GM18505 (cell line): ENCODE measurements around the gene MSI2.

Source experiments
- ATAC-seq: cut with Tn5 transposase; IDR thresholded peaks from one replicate; pipeline ENCODE4 v1.9.1; 2021; ENCODE audit not compliant: unreplicated experiment
- POLR2A ChIP-seq: IDR thresholded peaks from 4 replicates; pipeline ENCODE4 v1.6.1; 2011; ENCODE audit warnings: borderline replicate concordance; ENCODE audit not compliant: insufficient read depth, insufficient read length; ENCODE audit errors: extremely low read depth

The MSI2 gene

DNA sequence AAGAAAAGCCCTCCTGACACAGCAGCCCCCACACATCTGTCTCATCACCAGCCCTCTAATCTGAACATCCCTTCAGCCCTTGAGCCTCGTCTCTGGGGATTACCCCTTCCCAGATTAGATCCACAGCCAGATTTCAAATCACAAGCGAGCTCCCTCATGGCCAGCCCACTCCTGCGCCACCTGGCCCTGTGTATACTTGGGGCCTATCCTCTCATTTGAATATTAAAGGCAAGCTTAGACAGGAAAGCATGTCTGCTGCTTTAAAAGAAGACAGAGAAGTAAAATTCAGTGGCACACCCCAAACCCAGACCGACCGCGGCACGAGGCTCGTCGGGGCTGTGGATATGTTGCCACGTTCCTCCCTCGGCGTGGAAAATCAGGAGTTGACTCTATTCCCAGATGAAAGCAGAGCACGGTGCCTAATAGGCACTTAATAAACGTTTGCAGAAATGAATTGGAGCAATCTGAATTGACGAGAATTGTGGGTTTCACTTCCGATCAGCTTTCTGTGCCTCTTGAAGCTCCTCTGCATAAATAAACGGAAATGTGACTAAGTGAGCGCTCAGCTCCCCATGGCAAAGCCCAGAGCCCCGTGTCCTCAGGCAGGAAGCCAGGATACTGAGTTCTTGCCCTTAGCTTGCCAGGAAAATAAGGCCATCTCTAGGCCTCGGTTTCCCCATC, 380.8 kb downstream of the MSI2 start:
- TF ChIP-seq POLR2A = no peak
- ATAC-seq = no peak

DNA sequence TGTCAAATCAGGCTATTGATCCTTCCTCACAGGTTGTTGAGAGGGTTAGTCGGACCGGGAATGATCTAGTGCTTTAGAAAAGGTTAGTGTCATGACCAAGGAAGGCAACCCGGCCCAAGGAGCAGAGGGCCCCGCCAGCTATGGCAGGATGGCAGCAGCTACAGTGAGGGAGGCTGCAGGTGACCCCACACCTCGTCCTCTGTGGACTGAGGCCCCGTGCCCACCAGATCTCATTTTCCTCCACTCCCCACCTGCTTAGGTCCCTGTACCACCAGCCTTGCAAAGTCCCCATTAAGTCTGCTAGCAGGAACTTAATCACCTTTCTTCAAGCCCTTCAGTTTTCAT, 381.3 kb downstream of the MSI2 start:
- no peak for ATAC-seq
- no peak for TF ChIP-seq POLR2A

DNA sequence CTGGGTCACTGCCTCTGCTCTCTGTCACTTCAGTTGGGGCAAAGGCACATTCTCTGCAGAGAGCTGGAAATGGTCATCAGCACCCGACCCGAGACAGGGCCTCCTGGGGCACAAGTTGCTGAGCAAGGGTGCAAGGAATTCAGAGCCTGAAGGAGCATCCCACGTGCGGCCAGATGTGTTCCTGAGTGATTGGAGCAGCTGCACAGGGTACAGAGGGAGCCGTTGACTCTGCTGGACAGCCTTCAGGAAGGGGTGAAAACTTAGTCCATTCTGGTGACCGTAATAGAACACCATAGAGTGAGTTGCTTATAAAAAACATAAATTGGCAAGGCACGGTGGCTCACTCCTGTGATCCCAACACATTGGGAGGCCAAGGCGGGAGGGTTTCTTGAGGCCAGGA, 382.0 kb downstream of the MSI2 start:
- ATAC-seq = no peak
- no peak for TF ChIP-seq POLR2A

DNA sequence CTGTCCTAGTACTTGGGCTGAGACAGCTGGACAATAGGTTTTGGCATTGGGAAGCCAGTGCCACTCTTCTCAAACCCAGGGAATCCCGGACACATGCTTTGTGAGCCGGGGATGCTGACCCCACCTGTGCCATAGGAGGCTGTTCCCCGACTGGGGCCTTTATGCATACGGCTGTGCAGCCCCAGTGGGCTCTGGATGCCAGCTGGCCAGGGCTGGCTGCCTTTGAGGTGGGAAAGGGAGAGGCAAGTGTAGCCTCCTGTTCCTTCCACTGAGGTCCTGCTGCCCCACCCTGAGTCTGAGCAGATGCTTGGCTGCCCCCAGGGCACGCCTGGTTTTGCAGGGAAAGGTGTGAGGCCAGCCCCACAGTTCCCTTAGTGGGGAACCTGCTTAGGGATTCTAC, 383.1 kb downstream of the MSI2 start:
- no peak for TF ChIP-seq POLR2A
- no peak for ATAC-seq

DNA sequence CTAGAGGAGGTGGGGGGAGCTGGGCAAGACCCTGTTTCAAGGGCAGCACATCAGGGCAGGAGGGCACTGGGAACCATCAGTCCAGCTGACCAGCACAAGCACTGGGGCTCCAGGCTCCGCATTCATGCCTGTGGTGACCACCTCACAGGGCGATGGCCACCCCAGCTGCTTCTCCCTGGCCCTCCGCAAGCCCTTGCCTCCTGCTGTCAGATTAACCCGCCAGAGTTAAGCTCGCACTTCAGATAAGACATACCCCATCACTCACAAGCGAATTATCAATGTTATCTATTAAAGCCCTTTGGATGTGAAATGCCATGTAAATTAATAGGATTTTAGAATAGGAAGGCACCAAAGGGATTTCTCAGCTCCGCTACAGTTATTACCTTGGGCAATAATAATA, 383.8 kb downstream of the MSI2 start:
- TF ChIP-seq POLR2A = no peak
- no peak for ATAC-seq

DNA sequence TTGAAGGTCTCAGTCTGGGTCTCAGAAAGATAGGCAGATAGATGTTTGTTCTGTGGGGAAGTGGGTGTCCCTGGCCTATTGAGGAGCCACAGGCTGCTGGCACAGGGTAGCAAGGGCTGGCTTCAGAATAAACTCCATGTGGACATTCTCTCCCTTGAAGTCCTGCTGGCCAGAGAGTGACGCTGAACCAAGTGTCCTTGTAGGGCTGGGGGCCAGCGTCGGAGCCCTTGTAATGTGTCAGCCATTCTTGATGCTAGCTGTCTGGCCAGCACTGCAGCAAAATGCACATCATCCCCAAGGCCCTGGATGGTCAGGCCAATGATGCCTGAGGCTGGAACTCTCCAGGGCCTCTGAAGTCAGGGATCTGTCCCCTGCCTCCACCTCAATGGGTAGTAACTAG, 385.4 kb downstream of the MSI2 start:
- TF ChIP-seq POLR2A = no peak
- no peak for ATAC-seq

DNA sequence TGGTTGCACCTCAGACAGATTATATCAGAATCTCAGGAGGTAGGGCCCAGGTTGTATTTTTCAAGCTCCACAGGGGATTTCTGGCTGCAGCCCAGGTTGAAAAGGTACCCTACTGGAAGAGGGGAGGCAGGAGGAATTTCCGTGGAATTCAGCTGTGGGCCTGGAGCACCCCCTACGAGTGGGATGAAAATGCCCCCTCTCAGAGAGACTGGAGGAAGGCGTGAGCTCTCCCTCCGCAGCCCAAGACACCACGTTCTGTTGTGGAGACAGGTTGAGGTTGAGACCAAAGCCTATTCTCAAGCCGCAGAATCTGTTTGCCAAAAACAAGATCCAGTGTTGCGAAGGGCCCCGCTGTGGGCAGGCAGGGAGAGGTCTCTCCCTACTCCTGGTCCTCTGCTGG, 386.7 kb downstream of the MSI2 start:
- no peak for TF ChIP-seq POLR2A
- ATAC-seq = no peak

DNA sequence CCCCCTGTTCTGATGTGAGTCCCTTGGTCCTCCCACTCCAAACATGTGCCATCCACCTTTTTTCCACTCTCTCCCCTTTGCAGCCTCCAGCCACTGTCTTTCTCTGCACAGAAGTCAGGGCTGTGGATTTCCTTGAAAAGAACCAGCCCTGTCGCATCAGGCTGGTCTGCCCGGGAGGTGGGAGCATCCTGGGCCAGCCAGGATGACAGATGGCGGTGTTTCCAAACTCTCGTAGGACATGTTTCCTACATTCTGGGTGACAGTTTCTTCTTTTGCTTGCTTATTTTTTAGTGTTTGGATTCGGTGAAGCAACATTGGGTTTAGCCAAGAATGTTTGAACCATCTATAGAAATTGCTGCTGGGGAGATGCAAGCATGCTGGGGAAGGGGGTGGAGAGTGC, 388.0 kb downstream of the MSI2 start:
- no peak for ATAC-seq
- no peak for TF ChIP-seq POLR2A

DNA sequence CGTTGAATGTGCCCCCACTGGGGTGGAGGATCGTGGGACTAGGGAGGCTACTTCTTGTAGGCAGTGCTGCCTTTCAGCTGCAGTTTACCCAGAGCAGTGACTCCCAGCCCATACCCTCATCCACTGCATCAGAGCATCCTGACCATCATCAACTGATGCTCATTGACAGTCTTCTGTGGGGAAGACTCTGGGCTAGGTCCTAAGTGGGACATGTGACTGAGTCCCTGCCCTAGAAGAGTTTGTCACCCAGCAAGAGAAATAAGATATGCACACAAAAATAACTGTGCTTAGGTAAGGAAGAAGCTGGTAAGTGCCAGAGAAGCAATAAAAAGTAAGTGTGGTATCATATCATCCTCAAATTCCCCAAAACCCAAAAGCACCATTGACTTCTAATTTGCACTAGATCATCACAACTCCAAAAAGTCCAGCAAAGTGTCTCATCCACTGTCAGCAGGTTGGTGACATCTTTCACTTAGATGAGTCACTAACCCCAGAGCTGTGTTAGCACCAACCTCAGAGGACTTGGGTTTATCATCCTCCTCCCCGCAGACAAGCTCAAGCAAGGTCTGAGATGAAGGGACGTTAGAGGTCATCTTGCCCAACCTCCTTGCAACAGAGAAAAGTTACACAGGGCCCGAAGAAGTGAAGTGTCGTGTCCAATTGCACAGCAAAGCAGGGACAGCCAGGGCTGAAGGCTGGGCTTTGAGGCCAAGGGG, 389.8 kb downstream of the MSI2 start:
- ATAC-seq = no peak
- no peak for TF ChIP-seq POLR2A

DNA sequence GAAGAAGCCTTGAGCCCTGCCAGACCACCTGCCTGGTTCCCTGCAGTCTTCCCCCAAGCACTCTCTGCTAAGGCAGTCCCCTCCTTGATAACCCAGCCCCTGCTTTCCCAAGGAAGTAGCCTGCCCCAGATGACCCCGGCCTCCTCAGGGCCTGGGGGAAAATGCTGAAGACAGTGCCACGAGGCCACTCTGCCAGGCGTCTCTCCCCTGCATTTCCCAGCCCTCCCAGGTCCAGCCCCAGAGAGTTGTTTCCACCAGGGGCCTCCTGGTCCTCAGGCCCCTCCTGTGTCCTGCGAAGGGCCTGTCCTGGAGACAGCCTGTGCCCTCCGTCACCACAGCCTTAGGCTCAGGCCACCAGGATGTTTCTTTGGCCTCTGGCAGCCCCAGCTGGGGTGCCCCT, 392.4 kb downstream of the MSI2 start:
- ATAC-seq = no peak
- TF ChIP-seq POLR2A = no peak

DNA sequence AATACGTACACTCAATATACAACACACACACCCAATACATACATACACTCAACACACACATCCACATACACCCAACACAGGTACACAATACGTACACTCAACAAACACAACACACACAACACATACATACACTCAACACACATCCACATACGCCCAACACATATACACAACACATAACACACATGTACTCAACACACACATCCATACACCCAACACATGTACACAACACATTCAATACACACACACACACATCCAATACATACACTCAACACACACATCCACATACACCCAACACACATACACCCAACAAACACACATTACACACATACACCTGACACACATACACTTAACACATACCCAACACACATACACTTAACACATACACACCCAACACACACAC, 392.9 kb downstream of the MSI2 start:
- no peak for TF ChIP-seq POLR2A
- ATAC-seq = no peak

DNA sequence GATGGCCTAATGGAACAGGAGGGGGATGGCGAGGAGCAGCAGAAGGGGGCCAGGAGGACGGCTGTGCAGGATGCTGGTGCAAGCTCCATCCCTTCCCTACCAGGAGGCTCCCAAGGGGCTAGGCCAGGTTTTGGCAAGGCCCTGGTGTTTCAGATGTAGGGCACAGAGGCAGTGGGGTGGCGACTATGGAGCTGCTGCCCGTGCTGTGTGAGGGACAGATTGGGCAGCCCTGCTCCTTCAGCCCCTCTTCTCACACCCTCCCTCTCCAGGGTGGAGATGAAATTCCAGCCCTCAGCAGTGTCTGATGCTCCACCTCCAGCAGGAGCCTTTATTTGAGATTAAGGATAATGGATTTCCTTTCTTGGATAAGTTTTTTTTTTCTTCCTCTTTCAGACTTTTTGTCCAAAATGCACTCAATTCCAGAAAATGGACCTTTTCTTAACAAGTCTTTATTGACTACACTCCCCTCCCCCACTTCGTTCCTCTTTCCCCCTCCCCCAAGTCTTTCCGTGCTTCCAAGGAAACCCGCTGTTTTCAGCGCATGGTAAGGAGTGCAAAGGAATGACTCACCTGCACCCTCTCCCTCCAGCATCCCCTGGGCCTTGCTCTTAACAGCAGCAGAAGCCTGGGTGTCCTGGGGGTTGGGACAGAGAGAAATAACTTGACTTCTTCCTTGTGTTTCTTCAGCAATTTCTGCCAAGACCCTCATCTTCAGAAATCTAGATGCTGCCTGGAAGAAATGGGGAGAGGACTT, 393.6 kb downstream of the MSI2 start:
- TF ChIP-seq POLR2A = no peak
- no peak for ATAC-seq

DNA sequence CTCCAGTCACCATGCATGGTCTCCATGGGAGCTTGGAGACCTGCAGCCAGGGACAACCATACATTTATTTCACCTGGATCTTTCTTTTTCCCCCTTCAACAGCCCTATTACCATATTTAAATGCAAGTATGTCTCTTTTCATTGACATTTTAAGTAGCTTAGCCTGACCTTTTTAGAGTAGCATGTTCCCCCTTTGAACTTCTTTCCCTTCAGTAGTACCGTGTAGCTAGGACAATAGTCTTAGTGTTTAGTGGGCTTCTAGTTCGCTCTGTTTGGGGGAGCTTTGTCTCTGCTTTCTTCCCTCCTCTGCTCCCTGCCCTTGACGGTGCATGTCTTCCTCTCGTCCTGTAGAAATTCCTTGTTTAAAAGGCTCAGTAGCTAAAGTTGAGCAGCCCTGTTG, 394.2 kb downstream of the MSI2 start:
- ATAC-seq = no peak
- no peak for TF ChIP-seq POLR2A

DNA sequence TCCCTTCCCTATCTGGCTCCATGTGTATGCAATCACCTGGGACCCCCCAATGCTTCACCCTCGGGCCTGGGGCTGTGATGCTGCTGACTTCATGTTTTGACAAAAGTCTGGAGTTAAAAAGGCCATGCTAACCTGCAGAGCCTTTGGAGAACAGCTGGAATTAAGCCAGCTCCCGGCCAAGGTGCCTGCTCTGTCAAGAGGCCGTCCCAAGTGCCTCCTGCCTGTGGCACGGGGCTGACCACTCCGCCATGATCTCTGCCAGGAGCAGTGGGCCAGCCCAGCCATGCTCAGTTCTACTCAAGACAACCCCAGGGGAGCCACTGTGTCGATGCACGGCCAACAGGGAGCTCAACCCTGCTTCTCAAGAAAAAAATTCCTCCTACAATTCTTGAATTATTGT, 395.1 kb downstream of the MSI2 start:
- ATAC-seq = no peak
- TF ChIP-seq POLR2A = no peak
